ENCODE measurements around the gene GABRA1. TPM values are rescaled to one million over a fixed set of nuclear protein-coding genes. Genes with fewer than 3 reads are reported as not detected.

GABRA1 gene
- total RNA-seq (2014; rRNA removed; shearing (Covaris generic); ENCODE audit: low replicate concordance): not detected in 2 replicates

DNA sequence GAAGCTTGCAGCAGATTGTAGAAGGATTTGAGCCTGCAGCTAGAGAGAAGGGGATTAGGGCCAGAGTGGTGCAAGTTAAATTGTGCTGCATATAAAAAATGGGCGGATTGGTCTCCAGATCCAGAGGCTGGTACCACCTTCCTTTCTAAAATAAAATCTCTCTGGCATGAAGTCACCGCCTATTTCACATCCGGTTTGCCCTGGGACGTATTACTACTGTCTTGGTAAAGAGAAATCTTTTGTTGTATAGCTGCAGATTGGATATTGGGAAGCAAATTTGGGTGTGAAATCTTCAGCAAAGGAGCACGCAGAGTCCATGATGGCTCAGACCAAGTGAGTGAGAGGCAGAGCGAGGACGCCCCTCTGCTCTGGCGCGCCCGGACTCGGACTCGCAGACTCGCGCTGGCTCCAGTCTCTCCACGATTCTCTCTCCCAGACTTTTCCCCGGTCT is at the start of gene GABRA1:
TSS of gene GABRA1 (plus strand) at position 180 of the 451 bp plus-strand sequence. CDS start 2,691 bp downstream, outside the sequence.
- no peaks in the 10 kb centered on the region for H3K79me2 ChIP-seq (ENCODE audit: low read length)

DNA sequence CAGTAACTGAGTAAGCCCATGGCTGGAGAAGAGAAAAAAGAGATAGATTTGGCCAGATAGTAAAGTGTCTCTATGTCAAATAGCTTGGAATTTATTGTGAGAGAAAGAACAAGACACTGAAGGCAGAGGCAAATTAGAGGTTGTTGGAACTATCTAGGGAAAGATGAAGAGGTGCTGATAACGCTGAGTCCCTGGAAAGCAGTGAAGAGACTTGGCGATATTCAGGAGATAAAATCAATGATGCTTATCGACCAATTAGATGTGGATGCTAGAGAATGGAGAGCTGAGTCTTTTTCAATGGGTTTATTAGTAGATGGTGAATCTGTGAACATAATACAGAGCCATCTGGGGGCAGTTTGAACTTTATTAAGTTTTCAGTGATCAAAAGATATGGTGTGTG is 48.6 kb upstream of the GABRA1 start:
- Histone ChIP-seq H3K4me2 (ENCODE audit: low read depth, low read length, poor library complexity, severe bottlenecking) (no peak overlapping the region), H3K9me2 (replicated peaks; ENCODE audit: insufficient read depth, low read length) (no peaks in the 10 kb centered on the region), H3K9ac (ENCODE audit: low read length) (no peak overlapping the region), H2AFZ (ENCODE audit: low read length) (no peak overlapping the region), H3K27ac (ENCODE audit: low read length) (no peak overlapping the region), H3K36me3 (ENCODE audit: insufficient read depth, low read length) (no peaks in the 10 kb centered on the region), H4K20me1 (ENCODE audit: insufficient read depth, low read depth, low read length) (no peaks in the 10 kb centered on the region), H3K79me2 (ENCODE audit: low read length) (no peaks in the 10 kb centered on the region), H3K4me1 (ENCODE audit: low read length) (no peaks in the 10 kb centered on the region), H3K9me3 (ENCODE audit: low read length) (peaks cover 8% of the 10 kb centered on the region), H3K27me3 (ENCODE audit: low read length) (no peaks in the 10 kb centered on the region), H3K4me3 (ENCODE audit: low read length) (no peak overlapping the region)
- no peak for DNase-seq

More for the DNA sequence above, at the start of gene GABRA1:
- Histone ChIP-seq H3K27ac (ENCODE audit: low read length) (no peak within 1 kb of the TSS), H3K4me1 (ENCODE audit: low read length) (no peaks in the 10 kb centered on the region), H3K4me2 (ENCODE audit: low read depth, low read length, poor library complexity, severe bottlenecking) (no peak within 1 kb of the TSS), H3K4me3 (ENCODE audit: low read length) (no peak within 1 kb of the TSS), H4K20me1 (ENCODE audit: insufficient read depth, low read depth, low read length) (no peaks in the 10 kb centered on the region), H2AFZ (ENCODE audit: low read length) (no peak within 1 kb of the TSS), H3K27me3 (ENCODE audit: low read length) (no peaks in the 10 kb centered on the region), H3K9me2 (replicated peaks; ENCODE audit: insufficient read depth, low read length) (no peaks in the 10 kb centered on the region), H3K36me3 (ENCODE audit: insufficient read depth, low read length) (no peaks in the 10 kb centered on the region), H3K9ac (ENCODE audit: low read length) (no peak within 1 kb of the TSS), H3K9me3 (ENCODE audit: low read length) (peaks cover 12% of the 10 kb centered on the region)
- DNase-seq: no peak

DNA sequence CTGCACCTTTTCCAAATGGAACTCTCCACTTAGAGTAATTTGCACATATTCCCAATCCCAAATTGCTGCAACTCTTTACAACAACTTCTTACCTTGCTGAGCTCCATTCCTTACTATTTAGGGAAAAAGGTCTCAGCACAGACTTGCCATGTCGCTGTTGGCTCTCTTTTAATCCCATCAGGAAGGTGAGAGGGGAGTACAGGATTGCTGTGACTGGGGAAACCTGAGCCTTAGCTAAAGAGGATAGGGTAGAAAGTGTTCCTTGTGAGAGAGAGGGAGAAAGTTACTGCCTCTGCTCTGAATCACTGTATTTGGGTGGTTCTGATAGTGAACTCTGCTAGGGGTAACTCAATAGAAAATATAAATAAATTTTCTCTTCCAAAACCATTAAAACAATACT is 43.7 kb upstream of the GABRA1 start:
- no peaks in the 10 kb centered on the region for H3K4me1 ChIP-seq (ENCODE audit: low read length)
- H3K79me2 ChIP-seq (ENCODE audit: low read length): no peaks in the 10 kb centered on the region
- H3K27ac ChIP-seq (ENCODE audit: low read length): no peak overlapping the region
- H3K27me3 ChIP-seq (ENCODE audit: low read length): no peaks in the 10 kb centered on the region
- no peak overlapping the region for H3K9ac ChIP-seq (ENCODE audit: low read length)
- no peak overlapping the region for H3K4me3 ChIP-seq (ENCODE audit: low read length)
- no peaks in the 10 kb centered on the region for H3K9me2 ChIP-seq (replicated peaks; ENCODE audit: insufficient read depth, low read length)
- H3K36me3 ChIP-seq (ENCODE audit: insufficient read depth, low read length): no peaks in the 10 kb centered on the region
- no peak for DNase-seq
- peaks cover 7% of the 10 kb centered on the region for H3K9me3 ChIP-seq (ENCODE audit: low read length)
- H4K20me1 ChIP-seq (ENCODE audit: insufficient read depth, low read depth, low read length): no peaks in the 10 kb centered on the region
- H2AFZ ChIP-seq (ENCODE audit: low read length): no peak overlapping the region
- H3K4me2 ChIP-seq (ENCODE audit: low read depth, low read length, poor library complexity, severe bottlenecking): no peak overlapping the region

DNA sequence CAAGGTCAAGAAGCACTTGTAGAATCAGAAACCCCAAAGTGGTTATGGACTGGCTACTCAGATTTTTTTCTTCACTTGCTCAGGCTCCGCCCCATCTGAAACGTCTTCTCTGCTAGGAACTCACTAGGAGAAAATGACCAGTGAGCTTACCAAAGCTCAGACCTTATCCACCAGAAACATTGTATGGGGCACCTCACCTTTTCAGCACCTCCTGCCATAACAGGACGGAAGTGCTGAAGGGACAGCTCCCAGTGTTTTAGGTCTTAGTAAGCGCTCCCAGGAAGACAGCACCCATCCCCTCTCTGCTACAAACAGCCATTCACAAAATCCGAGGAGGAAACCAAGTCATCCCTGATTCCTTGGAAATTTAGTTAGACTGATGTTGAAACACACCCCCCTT is 1.2 kb upstream of the GABRA1 start:
- H3K36me3 ChIP-seq (ENCODE audit: insufficient read depth, low read length): no peaks in the 10 kb centered on the region
- H3K4me1 ChIP-seq (ENCODE audit: low read length): no peaks in the 10 kb centered on the region
- no peak overlapping the region for H3K9ac ChIP-seq (ENCODE audit: low read length)
- no peak for DNase-seq
- H3K27me3 ChIP-seq (ENCODE audit: low read length): no peaks in the 10 kb centered on the region
- no peaks in the 10 kb centered on the region for H3K79me2 ChIP-seq (ENCODE audit: low read length)
- no peaks in the 10 kb centered on the region for H4K20me1 ChIP-seq (ENCODE audit: insufficient read depth, low read depth, low read length)
- no peaks in the 10 kb centered on the region for H3K9me2 ChIP-seq (replicated peaks; ENCODE audit: insufficient read depth, low read length)
- no peak overlapping the region for H2AFZ ChIP-seq (ENCODE audit: low read length)
- H3K9me3 ChIP-seq (ENCODE audit: low read length): peaks cover 16% of the 10 kb centered on the region
- H3K4me2 ChIP-seq (ENCODE audit: low read depth, low read length, poor library complexity, severe bottlenecking): no peak overlapping the region
- H3K27ac ChIP-seq (ENCODE audit: low read length): no peak overlapping the region
- no peak overlapping the region for H3K4me3 ChIP-seq (ENCODE audit: low read length)

DNA sequence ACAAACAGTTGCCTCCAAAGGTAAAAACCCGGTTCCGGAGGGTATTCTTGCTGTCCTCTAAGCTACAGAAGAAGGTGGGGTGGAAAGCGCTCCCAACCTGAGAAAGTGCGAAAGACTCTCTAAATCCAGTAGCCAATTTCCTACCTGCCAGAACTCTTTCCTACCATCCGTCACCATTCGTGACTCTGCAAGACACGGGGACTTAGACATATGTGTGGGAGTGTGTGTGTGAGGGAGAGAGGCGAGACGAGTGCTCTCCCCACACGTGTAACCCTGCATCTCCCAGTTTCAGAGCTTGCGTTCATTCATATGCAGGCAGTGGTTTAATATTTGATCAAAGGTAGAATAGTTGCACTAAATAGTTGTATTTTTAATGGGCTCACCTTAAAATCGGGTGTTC is 473 bp upstream of the GABRA1 start:
- H4K20me1 ChIP-seq (ENCODE audit: insufficient read depth, low read depth, low read length): no peaks in the 10 kb centered on the region
- no peak overlapping the region for H3K9ac ChIP-seq (ENCODE audit: low read length)
- H3K27ac ChIP-seq (ENCODE audit: low read length): no peak overlapping the region
- H3K79me2 ChIP-seq (ENCODE audit: low read length): no peaks in the 10 kb centered on the region
- no peaks in the 10 kb centered on the region for H3K36me3 ChIP-seq (ENCODE audit: insufficient read depth, low read length)
- no peak overlapping the region for H3K4me3 ChIP-seq (ENCODE audit: low read length)
- peaks cover 15% of the 10 kb centered on the region for H3K9me3 ChIP-seq (ENCODE audit: low read length)
- H3K4me1 ChIP-seq (ENCODE audit: low read length): no peaks in the 10 kb centered on the region
- DNase-seq: no peak
- H3K27me3 ChIP-seq (ENCODE audit: low read length): no peaks in the 10 kb centered on the region
- H3K9me2 ChIP-seq (replicated peaks; ENCODE audit: insufficient read depth, low read length): no peaks in the 10 kb centered on the region
- H2AFZ ChIP-seq (ENCODE audit: low read length): no peak overlapping the region
- H3K4me2 ChIP-seq (ENCODE audit: low read depth, low read length, poor library complexity, severe bottlenecking): no peak overlapping the region

DNA sequence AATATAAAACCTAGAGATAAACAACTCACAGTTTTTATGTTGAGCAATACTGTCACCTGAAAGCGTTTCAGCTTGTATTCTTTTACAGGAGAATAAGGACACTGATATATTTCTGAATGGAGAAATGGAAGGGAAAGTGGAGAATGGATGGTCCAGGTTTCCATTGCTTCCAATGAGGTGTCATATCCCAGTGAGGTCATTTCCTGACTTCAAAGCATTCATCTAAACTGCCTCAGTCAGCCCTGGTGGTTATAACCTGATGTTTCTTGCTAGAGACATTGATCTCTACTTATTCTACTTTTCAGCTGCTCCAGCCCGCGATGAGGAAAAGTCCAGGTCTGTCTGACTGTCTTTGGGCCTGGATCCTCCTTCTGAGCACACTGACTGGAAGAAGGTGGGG is 2.6 kb downstream of the GABRA1 start:
- H3K9me2 ChIP-seq (replicated peaks; ENCODE audit: insufficient read depth, low read length): no peaks in the 10 kb centered on the region
- no peak for DNase-seq
- no peaks in the 10 kb centered on the region for H3K4me1 ChIP-seq (ENCODE audit: low read length)
- no peak overlapping the region for H3K4me3 ChIP-seq (ENCODE audit: low read length)
- peaks cover 3% of the 10 kb centered on the region; the same call in 1 of the 2 replicates for H3K9me3 ChIP-seq (ENCODE audit: low read length)
- H4K20me1 ChIP-seq (ENCODE audit: insufficient read depth, low read depth, low read length): no peaks in the 10 kb centered on the region
- H2AFZ ChIP-seq (ENCODE audit: low read length): no peak overlapping the region
- no peaks in the 10 kb centered on the region for H3K36me3 ChIP-seq (ENCODE audit: insufficient read depth, low read length)
- H3K4me2 ChIP-seq (ENCODE audit: low read depth, low read length, poor library complexity, severe bottlenecking): no peak overlapping the region
- H3K79me2 ChIP-seq (ENCODE audit: low read length): no peaks in the 10 kb centered on the region
- no peak overlapping the region for H3K27ac ChIP-seq (ENCODE audit: low read length)
- H3K27me3 ChIP-seq (ENCODE audit: low read length): no peaks in the 10 kb centered on the region
- no peak overlapping the region for H3K9ac ChIP-seq (ENCODE audit: low read length)

DNA sequence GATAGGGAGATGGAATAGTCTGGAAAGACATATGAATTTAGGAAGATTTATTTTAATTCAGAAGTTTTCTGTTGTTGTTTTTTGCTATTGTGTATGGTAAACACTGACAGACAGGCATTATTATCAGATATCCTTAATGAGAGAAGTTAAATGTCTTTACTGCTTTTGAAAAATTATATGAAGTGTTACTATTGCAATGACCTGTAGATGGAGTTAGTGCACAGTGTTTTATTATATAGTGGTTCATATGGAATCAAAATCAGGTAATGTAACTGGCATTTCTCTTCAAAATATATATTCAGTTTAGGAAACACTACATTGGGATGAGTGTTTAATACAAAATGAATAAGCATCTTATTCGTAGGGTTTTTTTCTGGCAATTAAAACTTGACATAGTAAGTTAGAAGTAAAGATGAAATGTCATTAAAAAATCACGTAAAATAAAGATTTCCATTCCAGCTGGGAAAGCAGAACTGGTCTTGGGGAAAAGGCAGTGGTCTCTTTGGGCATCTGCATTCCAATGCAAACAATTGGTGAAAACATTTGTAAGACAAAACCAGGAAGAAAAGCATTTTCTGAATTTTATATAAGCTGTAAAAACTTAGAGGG is 3.9 kb downstream of the GABRA1 start:
- Histone ChIP-seq H3K79me2 (ENCODE audit: low read length) (no peaks in the 10 kb centered on the region), H3K4me2 (ENCODE audit: low read depth, low read length, poor library complexity, severe bottlenecking) (no peak overlapping the region), H3K27me3 (ENCODE audit: low read length) (no peaks in the 10 kb centered on the region), H3K9ac (ENCODE audit: low read length) (no peak overlapping the region), H3K27ac (ENCODE audit: low read length) (no peak overlapping the region), H3K4me1 (ENCODE audit: low read length) (no peaks in the 10 kb centered on the region), H3K9me2 (replicated peaks; ENCODE audit: insufficient read depth, low read length) (no peaks in the 10 kb centered on the region), H2AFZ (ENCODE audit: low read length) (no peak overlapping the region), H3K4me3 (ENCODE audit: low read length) (no peak overlapping the region), H3K36me3 (ENCODE audit: insufficient read depth, low read length) (no peaks in the 10 kb centered on the region), H3K9me3 (ENCODE audit: low read length) (0 out of 2 replicates have a peak, but pooled peaks cover 3% of the 10 kb centered on the region), H4K20me1 (ENCODE audit: insufficient read depth, low read depth, low read length) (no peaks in the 10 kb centered on the region)
- peak; percentile 62 for DNase-seq

DNA sequence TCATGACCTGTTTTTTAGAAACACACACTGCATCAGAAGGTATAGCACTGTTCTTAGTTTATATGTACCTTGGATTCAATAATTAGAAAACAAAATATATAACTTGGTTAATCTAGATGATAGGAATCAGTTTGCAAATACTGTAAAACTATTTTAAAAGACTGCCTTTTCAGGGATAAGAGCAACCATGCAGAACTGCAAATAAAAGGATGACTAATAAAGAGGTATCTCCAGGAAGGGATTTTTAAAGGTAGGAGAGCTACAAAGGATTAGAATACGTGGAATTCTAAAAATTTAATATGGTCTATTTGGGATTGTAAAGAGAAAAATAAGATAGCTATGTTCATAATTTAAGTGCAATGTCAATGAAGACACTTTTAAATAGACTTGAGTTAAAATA is 9.4 kb downstream of the GABRA1 start:
- no peaks in the 10 kb centered on the region; the same call in 1 of the 2 replicates for H3K9me3 ChIP-seq (ENCODE audit: low read length)
- H3K4me3 ChIP-seq (ENCODE audit: low read length): no peak overlapping the region
- H3K9me2 ChIP-seq (replicated peaks; ENCODE audit: insufficient read depth, low read length): no peaks in the 10 kb centered on the region
- H3K36me3 ChIP-seq (ENCODE audit: insufficient read depth, low read length): no peaks in the 10 kb centered on the region
- no peak overlapping the region for H2AFZ ChIP-seq (ENCODE audit: low read length)
- H4K20me1 ChIP-seq (ENCODE audit: insufficient read depth, low read depth, low read length): no peaks in the 10 kb centered on the region
- no peaks in the 10 kb centered on the region for H3K79me2 ChIP-seq (ENCODE audit: low read length)
- H3K4me2 ChIP-seq (ENCODE audit: low read depth, low read length, poor library complexity, severe bottlenecking): no peak overlapping the region
- no peaks in the 10 kb centered on the region for H3K4me1 ChIP-seq (ENCODE audit: low read length)
- DNase-seq: no peak
- H3K27me3 ChIP-seq (ENCODE audit: low read length): no peaks in the 10 kb centered on the region
- no peak overlapping the region for H3K9ac ChIP-seq (ENCODE audit: low read length)
- H3K27ac ChIP-seq (ENCODE audit: low read length): no peak overlapping the region

All from Karpas-422 (cell line).